HG03442 (cell line): ENCODE measurements around the gene POLD1.

Experiments
- ATAC-seq: cut with Tn5 transposase; IDR thresholded peaks from one replicate; pipeline ENCODE4 v1.9.1; 2021; ENCODE audit warnings: mild to moderate bottlenecking, moderate library complexity; ENCODE audit not compliant: unreplicated experiment

Gene POLD1

DNA sequence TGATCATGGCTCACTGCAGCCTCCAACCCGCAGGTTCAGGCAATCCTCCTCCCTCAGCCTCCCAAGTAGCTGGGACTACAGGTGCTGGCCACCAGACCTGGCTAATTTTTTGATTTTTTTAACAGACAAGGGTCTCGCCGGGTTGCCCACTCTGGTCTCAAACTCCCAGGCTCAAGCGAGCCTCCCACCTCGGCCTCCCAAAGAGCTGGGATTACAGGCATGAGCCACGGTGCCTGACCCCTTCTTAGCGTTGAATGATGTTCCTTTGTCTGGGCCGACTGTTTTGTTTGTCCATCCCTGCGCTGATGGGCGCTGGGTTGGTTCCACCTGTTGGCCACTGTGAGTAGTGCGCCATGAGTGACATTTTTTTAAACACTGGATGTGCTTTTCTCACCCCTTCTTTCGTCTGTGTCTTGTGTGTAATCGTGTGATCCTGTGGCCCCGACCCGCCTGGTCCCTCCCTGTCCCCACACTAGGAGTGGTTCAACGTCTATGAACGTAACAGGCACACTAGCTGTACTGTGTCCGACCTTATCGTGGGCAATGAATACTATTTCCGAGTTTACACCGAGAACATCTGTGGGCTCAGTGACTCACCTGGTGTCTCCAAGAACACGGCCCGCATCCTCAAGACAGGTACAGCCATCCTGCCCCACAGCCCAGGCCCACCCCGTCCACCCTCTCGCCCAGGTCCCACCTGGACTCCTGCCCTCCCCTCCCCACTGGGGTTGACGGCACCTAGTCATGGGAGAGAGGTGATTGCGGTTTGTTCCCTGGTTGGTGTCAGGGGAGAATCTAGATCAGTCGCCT is 77.1 kb downstream of the POLD1 start:
- no peak for ATAC-seq

GRCh38 chr19:50462970-50463369 is 78.8 kb downstream of the POLD1 start:
- ATAC-seq: no peak

GRCh38 chr19:50464348-50464747 is 80.2 kb downstream of the POLD1 start:
- no peak for ATAC-seq

DNA sequence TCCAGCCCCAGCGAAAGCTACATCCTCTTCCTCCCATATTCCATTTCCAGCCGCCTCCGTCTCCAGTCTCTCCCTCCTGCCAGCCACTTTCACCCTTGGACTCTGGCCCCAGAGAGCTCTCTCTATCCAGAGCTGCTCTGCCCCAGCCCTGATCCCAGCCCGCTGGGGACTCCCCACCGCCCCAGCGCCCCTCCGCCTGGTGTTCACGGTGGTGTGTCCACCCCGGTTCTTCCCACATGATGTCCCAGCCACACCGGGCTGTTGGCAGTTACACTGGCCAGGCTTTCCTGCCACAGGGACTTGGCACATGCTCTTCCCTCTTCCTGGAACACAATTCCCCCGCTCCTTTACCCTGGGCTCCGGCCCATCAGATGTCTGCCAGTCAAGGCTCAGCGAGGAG is 80.9 kb downstream of the POLD1 start:
- no peak for ATAC-seq

DNA sequence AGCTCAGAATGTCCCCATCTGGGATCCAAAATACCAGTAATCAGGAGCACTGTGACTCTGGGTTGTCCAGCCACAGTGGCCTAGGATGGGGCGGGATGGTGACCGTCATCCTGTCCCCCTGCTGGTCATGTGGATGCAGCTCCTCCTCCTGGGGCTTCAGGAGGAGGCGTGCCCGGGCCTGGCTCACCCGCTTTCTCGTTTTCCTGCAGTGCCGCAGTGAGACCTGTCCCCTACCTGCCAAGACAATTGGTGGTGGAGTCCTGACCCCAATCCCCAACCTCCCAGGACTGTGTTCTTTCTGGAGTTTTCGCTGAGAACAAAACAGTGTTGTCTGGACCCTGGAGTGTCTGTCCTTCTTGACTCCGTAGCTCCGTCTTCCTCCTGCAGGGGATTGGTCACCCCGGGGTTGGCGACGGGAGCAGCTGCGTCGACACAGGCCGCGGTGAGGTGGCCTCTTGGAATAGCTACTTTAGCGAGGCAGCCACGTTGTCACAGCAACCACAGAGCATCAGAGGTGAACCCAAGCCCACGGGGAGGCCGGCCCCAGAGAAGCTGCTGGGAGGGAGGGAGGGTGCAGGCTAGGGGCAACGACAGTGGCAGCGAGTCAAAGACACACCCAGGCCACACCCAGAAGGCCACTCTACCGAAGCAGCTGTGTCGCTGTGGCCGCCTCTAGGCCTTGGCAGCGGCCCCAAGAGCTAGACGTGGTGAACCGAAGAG is 82.0 kb downstream of the POLD1 start:
- no peak for ATAC-seq

DNA sequence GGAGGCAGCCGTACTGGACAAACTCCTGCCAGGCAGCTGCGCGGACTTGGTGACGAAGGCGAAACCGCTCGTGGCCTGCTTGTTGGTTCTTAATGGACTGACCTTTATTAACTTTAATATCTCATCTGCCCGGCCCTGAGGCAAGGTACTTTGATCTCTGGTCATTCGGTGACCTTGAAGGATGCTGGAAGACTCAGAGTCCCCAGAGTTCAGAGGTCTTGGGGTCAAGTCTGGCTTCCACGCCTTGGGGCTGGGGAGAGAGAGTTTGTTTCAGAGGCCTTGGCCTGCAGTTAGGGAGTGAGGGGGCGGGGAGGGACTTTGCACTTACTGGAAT is 82.5 kb downstream of the POLD1 start:
- ATAC-seq: no peak

GRCh38 chr19:50467566-50467965 is 83.4 kb downstream of the POLD1 start:
- ATAC-seq: no peak
